Aorta (tissue), 5 donors: ENCODE data around the gene PRPF6. TPM values are rescaled to one million over a fixed set of nuclear protein-coding genes. Genes with fewer than 3 reads are reported as not detected.

ENCODE experiments used
- ATAC-seq: fragments of 200-7000 bp; cut with Tn5 transposase; one replicate; pipeline ENCODE4 v1.9.1; 2022; ENCODE audit warnings: moderate library complexity; ENCODE audit not compliant: low FRiP score
- DNase-seq, 2 donors: peaks; one replicate each; pipeline ENCODE4 v3.0.0-alpha.2; 2020
- H3K27ac ChIP-seq, 2 donors: one replicate each; pipeline ENCODE4 v1.5.1; 2013; ENCODE audit warnings: low read length in 2 of 2, mild to moderate bottlenecking in 2 of 2, moderate library complexity in 2 of 2, control low read depth in 1 of 2, inconsistent platforms in 1 of 2, low read depth in 1 of 2
- H3K27me3 ChIP-seq, 2 donors: one replicate each; pipeline ENCODE4 v1.6.1; 2013; ENCODE audit warnings: control low read depth in 1 of 2, low read length in 1 of 2, mild to moderate bottlenecking in 1 of 2, moderate library complexity in 1 of 2; ENCODE audit not compliant: insufficient read depth in 2 of 2, control insufficient read depth in 1 of 2
- H3K36me3 ChIP-seq, 2 donors: one replicate each; pipeline ENCODE4 v1.6.1; 2013; ENCODE audit warnings: control low read depth in 1 of 2, low read length in 1 of 2, mild to moderate bottlenecking in 1 of 2; ENCODE audit not compliant: insufficient read depth in 2 of 2, control insufficient read depth in 1 of 2
- H3K4me1 ChIP-seq, 2 donors: one replicate each; pipeline ENCODE4 v1.6.1; 2013; ENCODE audit warnings: low read length in 2 of 2, control low read depth in 1 of 2, mild to moderate bottlenecking in 1 of 2, moderate library complexity in 1 of 2; ENCODE audit not compliant: insufficient read depth in 2 of 2, control insufficient read depth in 1 of 2
- H3K4me3 ChIP-seq, 2 donors: one replicate each; pipeline ENCODE4 v1.5.1; 2013; ENCODE audit warnings: low read length in 2 of 2, control low read depth in 1 of 2, mild to moderate bottlenecking in 1 of 2
- H3K9me3 ChIP-seq: one replicate; pipeline ENCODE4 v1.6.1; 2013; ENCODE audit warnings: mild to moderate bottlenecking, low read length; ENCODE audit not compliant: control insufficient read depth
- WGBS, 2 donors: extraction: QIAGEN DNeasy Blood & Tissue Kit; methylation state at CpG; one replicate each; pipeline ENCODE4 v1.1.7; 2013; 5-methylcytosine and 5-hydroxymethylcytosine counted together
- intact Hi-C, 2 donors: fragments of 100-400 bp; cut with DNase I; formaldehyde crosslinking; loops; one replicate each; pipeline versions ENCODE4 v1.14.2 to v1.15.0; 2022
- polyA plus RNA-seq, 2 donors: library from polyadenylated mRNA; stranded (reverse); fragments of 200-250 nt; gene quantifications; one replicate each; pipeline ENCODE4 v1.2.3, GENCODE V29; 2013
- total RNA-seq, 2 donors: library from RNA; stranded (reverse); fragmentation: NEBNext Ultra II Directional; extraction: Animal tissue kit (Norgen Biotek cat#: 25700); gene quantifications; one replicate each; pipeline ENCODE4 v1.2.1, GENCODE V29; 2021
- donor health status: healthy with polysubstance abuse.
- donor health status: Bipolar disorder and iron deficiency.
- donor health status: DM: no; HTN: no; CAD: no.
- donor health status: DM: no; HTN: no; CAD: no.
- donor health status: DM: yes; HTN: yes; CAD: no.

Gene PRPF6
- total and polyA plus RNA-seq, 4 donors, result 20.9 to 59.1 (median 51.8) TPM

GRCh38 chr20:64077541-64077875, 96.6 kb downstream of the PRPF6 start:
- ATAC-seq (no peak), DNase-seq (no peak)
- Histone ChIP-seq H3K27ac (no peak overlapping the region), H3K4me3 (no peak overlapping the region), H3K4me1 (no peaks in the 10 kb centered on the region), H3K27me3 (no peaks in the 10 kb centered on the region), H3K36me3 (no peaks in the 10 kb centered on the region), H3K9me3 (no peaks in the 10 kb centered on the region)
- 84 to 86% methylated on average over 7 of the region's 7 CpGs for WGBS, 2 donors
- intact Hi-C loops, result no loop called here

DNA sequence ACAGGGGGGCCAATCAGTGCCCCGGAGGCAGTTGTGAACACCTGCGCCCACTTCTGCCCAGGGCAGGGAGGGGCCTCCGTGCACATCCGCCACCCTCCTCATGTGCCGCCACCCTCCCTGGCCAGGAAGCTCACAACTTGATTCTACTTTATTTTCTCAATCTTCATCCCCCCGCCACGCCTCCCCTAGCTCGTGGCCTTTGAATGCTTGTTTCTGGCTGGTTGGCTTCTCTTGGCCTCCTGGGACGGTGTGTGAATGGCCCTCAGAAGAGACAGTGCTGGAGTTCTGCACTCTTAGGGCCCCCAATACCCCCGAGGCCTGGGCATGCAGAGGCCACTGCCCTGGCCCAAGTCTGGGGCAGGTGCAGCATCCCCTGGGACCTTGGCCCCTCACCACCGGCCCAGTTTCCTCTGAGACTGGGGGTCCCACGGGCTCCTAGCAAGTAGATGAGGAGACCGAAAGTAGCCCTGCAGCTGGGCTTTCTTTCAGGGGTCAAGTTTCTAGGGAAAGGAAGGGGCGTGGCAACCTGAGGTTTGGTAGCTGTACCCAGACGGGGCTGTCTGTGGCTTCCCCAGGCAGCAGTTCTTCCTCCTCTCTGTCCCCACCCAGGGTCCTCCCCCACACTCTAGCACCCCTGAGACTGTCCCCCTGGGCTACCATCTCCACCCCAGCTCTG, 97.1 kb downstream of the PRPF6 start:
- 67 to 74% methylated on average over 15 of the region's 15 CpGs for WGBS, 2 donors
- intact Hi-C loops, result no loop called here

DNA sequence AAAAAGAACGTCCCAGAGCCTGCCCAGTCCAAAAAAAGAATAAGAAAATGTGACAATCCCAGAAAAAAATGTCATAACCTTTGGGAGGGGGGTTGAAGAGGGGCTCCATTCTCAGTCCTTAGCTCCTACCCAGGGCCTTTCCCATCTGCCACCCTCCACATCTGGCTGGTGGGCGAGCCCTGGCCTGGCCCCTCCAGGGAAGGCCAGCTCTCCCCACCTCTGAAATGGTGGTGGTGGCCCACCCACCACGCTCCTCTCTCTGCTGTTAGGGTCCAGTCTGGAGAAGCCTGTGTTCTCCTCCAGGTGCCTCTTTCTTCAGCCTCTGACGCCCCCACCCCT, 98.0 kb downstream of the PRPF6 start:
- no peak for ATAC-seq
- H3K9me3 ChIP-seq, result no peaks in the 10 kb centered on the region
- H3K4me3 ChIP-seq, result peak overlapping the region; percentile 46 to 66
- H3K27ac ChIP-seq, result no peak overlapping the region
- intact Hi-C loops, result no loop called here
- no peak for DNase-seq
- H3K36me3 ChIP-seq, result no peaks in the 10 kb centered on the region
- H3K27me3 ChIP-seq, result no peaks in the 10 kb centered on the region
- H3K4me1 ChIP-seq, result no peaks in the 10 kb centered on the region
- WGBS, 2 donors, result 15% methylated on average over 4 of the region's 4 CpGs

More for the DNA sequence above, 97.1 kb downstream of the PRPF6 start:
- H3K36me3 ChIP-seq, result no peaks in the 10 kb centered on the region
- no peak overlapping the region for H3K4me3 ChIP-seq
- H3K27ac ChIP-seq, result no peak overlapping the region
- no peaks in the 10 kb centered on the region for H3K9me3 ChIP-seq
- no peaks in the 10 kb centered on the region for H3K27me3 ChIP-seq
- ATAC-seq (no peak), DNase-seq (no peak)
- H3K4me1 ChIP-seq, result no peaks in the 10 kb centered on the region

- Histone ChIP-seq H3K4me3 (peak within 1 kb of the TSS; percentile 46 to 66), H3K27ac (no peak within 1 kb of the TSS), H3K36me3 (no peaks in the 10 kb centered on the region), H3K4me1 (no peaks in the 10 kb centered on the region), H3K27me3 (no peaks in the 10 kb centered on the region), H3K9me3 (no peaks in the 10 kb centered on the region)
- intact Hi-C loops, result no loop called here
- ATAC-seq (peak; percentile 67), DNase-seq (peak; percentile 90 to 92)
- 0 to 1% methylated on average over 38 to 73 of the region's 73 CpGs for WGBS, 2 donors
These were observed 98.5 kb downstream of the PRPF6 start, which contains the start of gene RGS19 for GRCh38 chr20:64079273-64080012. TSS of gene RGS19 (minus strand) at chr20:64079518. CDS start at chr20:64076886, 2,632 bp downstream.

DNA sequence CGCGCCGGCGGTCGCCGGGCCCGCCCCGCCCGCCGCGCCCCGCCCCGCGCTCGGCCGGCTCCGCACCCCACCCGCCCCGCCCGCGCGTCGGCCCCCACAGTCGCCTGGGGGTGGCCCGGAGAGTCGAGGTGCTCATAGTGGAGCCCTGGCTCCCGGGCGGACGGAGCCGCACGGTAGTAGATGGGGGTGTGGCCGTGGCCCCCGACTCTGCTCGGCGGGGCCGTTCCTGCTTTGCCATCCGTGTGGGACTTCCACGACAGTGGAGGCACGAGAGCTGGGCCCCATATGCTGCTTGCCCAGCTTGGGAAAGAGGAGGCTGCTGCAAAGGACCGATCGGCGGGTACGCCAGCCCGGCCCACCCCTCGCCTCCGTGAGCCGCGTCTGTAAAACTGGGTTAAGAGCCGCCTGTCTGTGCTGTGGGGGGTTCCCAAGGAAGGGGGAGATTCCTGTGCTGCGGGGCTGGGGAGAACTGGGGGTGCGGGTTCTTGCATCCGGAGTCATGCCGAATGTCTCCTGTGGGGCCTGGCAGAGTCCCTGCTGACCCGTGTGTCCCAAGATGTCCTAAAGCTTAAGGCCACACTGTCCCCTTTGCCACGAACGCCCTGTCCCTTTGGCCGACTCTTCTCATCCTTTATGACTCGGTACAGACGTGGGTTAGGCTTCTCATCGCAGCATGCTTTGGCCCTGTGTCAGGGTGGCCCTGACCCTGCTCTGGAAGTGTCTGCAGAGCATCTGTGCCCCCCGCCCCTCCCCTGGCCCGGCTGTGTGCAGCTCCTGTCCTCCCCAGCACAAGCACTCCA, 99.3 kb downstream of the PRPF6 start, which contains the start of gene OPRL1:
OPRL1 (plus strand) TSS at position 70 of the 800 bp plus-strand sequence. CDS start 12,639 bp downstream, outside the sequence.
- H3K4me3 ChIP-seq, result peak within 1 kb of the TSS; percentile 46 to 66
- no peaks in the 10 kb centered on the region for H3K36me3 ChIP-seq
- no peaks in the 10 kb centered on the region for H3K4me1 ChIP-seq
- DNase-seq (no peak), ATAC-seq (no peak)
- 4 to 7% methylated on average over 34 to 62 of the region's 62 CpGs for WGBS, 2 donors
- no peaks in the 10 kb centered on the region for H3K27me3 ChIP-seq
- no peak within 1 kb of the TSS for H3K27ac ChIP-seq
- no peaks in the 10 kb centered on the region for H3K9me3 ChIP-seq
- intact Hi-C loops, result no loop called here

GRCh38 chr20:64080813-64081623, 100.1 kb downstream of the PRPF6 start:
- no peak for DNase-seq
- no peaks in the 10 kb centered on the region for H3K9me3 ChIP-seq
- no peaks in the 10 kb centered on the region for H3K36me3 ChIP-seq
- no peak for ATAC-seq
- H3K4me3 ChIP-seq, result no peak overlapping the region
- no peak overlapping the region for H3K27ac ChIP-seq
- no peaks in the 10 kb centered on the region for H3K4me1 ChIP-seq
- WGBS, 2 donors, result 81 to 86% methylated on average over 16 to 17 of the region's 17 CpGs
- intact Hi-C loops, result no loop called here
- no peaks in the 10 kb centered on the region for H3K27me3 ChIP-seq

DNA sequence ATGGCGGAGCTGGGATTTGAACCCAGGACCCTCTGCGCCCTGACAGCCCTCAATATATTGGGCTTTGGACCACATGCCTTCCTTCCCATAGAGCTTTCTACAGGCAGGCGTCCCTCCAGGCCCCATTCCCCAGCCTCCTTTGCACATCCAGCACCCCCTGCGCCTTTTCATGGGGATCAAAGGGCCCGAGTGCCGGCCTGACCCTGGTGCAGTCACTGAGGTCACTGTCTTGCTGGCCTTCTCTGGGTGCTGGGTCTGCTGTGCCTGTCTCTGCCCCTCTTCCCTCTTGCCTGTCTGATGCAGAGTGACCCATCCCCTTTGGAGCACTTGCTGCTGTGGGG, 100.7 kb downstream of the PRPF6 start:
- no peak for DNase-seq
- Histone ChIP-seq H3K27me3 (no peaks in the 10 kb centered on the region), H3K4me1 (no peaks in the 10 kb centered on the region), H3K36me3 (no peaks in the 10 kb centered on the region), H3K4me3 (no peak overlapping the region), H3K27ac (no peak overlapping the region), H3K9me3 (no peaks in the 10 kb centered on the region)
- WGBS, 2 donors, result 87 to 95% methylated on average over 6 of the region's 6 CpGs
- ATAC-seq, result no peak
- intact Hi-C loops, result no loop called here

GRCh38 chr20:64082126-64082731, 101.3 kb downstream of the PRPF6 start:
- Histone ChIP-seq H3K27ac (no peak overlapping the region), H3K36me3 (no peaks in the 10 kb centered on the region), H3K9me3 (no peaks in the 10 kb centered on the region), H3K4me3 (no peak overlapping the region), H3K27me3 (no peaks in the 10 kb centered on the region), H3K4me1 (no peaks in the 10 kb centered on the region)
- DNase-seq (no peak), ATAC-seq (no peak)
- 29 to 35% methylated on average over 13 of the region's 13 CpGs for WGBS, 2 donors
- intact Hi-C loops, result no loop called here
